Astrocyte (in vitro differentiated cells and primary cell): ENCODE results near the gene PRDM15. TPM values are rescaled to one million over a fixed set of nuclear protein-coding genes. Genes with fewer than 3 reads are reported as not detected.

ENCODE experiments used
- DNase-seq: peaks from one replicate; pipeline ENCODE4 v3.0.0-alpha.2; 2010; ENCODE audit warnings: low read depth
- FAIRE-seq: peaks from 2 replicates; lab custom pipeline; 2011; peaks lifted over from hg19 to GRCh38; lab: Jason Lieb, UNC
- H2AFZ ChIP-seq: 2 replicates; pipeline ENCODE4 v1.6.0; 2012; ENCODE audit warnings: low read depth, low read length, inconsistent platforms
- H3K27ac ChIP-seq: 2 replicates; pipeline ENCODE4 v1.5.1; 2011; ENCODE audit warnings: low read depth, low read length, inconsistent platforms
- H3K27me3 ChIP-seq: 2 replicates; pipeline ENCODE4 v1.6.0; 2011; ENCODE audit warnings: low read length, inconsistent platforms; ENCODE audit not compliant: insufficient read depth
- H3K36me3 ChIP-seq: 2 replicates; pipeline ENCODE4 v1.5.1; 2011; ENCODE audit warnings: low read length, inconsistent platforms; ENCODE audit not compliant: insufficient read depth
- H3K4me1 ChIP-seq: 2 replicates; pipeline ENCODE4 v1.5.1; 2011; ENCODE audit warnings: low read length, inconsistent platforms; ENCODE audit not compliant: insufficient read depth
- H3K4me2 ChIP-seq: 2 replicates; pipeline ENCODE4 v1.6.0; 2012; ENCODE audit warnings: low read length, inconsistent platforms
- H3K4me3 ChIP-seq: 2 replicates; pipeline ENCODE4 v1.5.1; 2011; ENCODE audit warnings: low read depth, mild to moderate bottlenecking, low read length, inconsistent platforms; ENCODE audit not compliant: insufficient read depth
- H3K79me2 ChIP-seq: 2 replicates; pipeline ENCODE4 v1.6.0; 2012; ENCODE audit warnings: mild to moderate bottlenecking, low read length, inconsistent platforms; ENCODE audit not compliant: insufficient read depth
- H3K9ac ChIP-seq: 2 replicates; pipeline ENCODE4 v1.6.0; 2012; ENCODE audit warnings: mild to moderate bottlenecking, low read length, inconsistent platforms
- H3K9me3 ChIP-seq: 2 replicates; pipeline ENCODE4 v1.5.1; 2012; ENCODE audit warnings: low read depth, mild to moderate bottlenecking, low read length, inconsistent platforms; ENCODE audit not compliant: insufficient read depth
- H4K20me1 ChIP-seq: 2 replicates; pipeline ENCODE4 v1.6.0; 2012; ENCODE audit warnings: low read length, inconsistent platforms; ENCODE audit not compliant: insufficient read depth
- H3K27ac Mint-ChIP-seq: one replicate; pipeline ENCODE4 v1.8.0; 2021; ENCODE audit warnings: mild to moderate bottlenecking, mixed read lengths; ENCODE audit not compliant: unreplicated experiment
- H3K27me3 Mint-ChIP-seq: one replicate; pipeline ENCODE4 v1.8.0; 2021; ENCODE audit warnings: low read depth, mixed read lengths; ENCODE audit not compliant: unreplicated experiment
- H3K36me3 Mint-ChIP-seq: one replicate; pipeline ENCODE4 v1.8.0; 2021; ENCODE audit warnings: low read depth, mixed read lengths; ENCODE audit not compliant: unreplicated experiment
- H3K4me1 Mint-ChIP-seq: one replicate; pipeline ENCODE4 v1.8.0; 2021; ENCODE audit warnings: low read depth, mixed read lengths; ENCODE audit not compliant: unreplicated experiment
- H3K4me3 Mint-ChIP-seq: one replicate; pipeline ENCODE4 v1.8.0; 2021; ENCODE audit warnings: mild to moderate bottlenecking, moderate library complexity, mixed read lengths; ENCODE audit not compliant: unreplicated experiment
- H3K9me3 Mint-ChIP-seq: one replicate; pipeline ENCODE4 v1.8.0; 2021; ENCODE audit warnings: mild to moderate bottlenecking, mixed read lengths; ENCODE audit not compliant: unreplicated experiment
- CTCF ChIP-seq: IDR thresholded peaks from 2 replicates; pipeline ENCODE4 v1.5.1; 2011; ENCODE audit warnings: low read depth, mild to moderate bottlenecking, inconsistent platforms, low read length, moderate library complexity; ENCODE audit not compliant: insufficient read depth
- EZH2 ChIP-seq: IDR thresholded peaks from 2 replicates; pipeline ENCODE4 v1.6.1; 2012; ENCODE audit warnings: mild to moderate bottlenecking, low read length, inconsistent platforms; ENCODE audit not compliant: insufficient read depth
- total RNA-seq: library from RNA; stranded (reverse); gene quantifications from 2 replicates; pipeline ENCODE4 v1.2.1, GENCODE V29; 2021

PRDM15 gene
- total RNA-seq, 1 donor from 2014 or later: 6.8 TPM

- no peaks in the 10 kb centered on the region for H3K4me1 Mint-ChIP-seq
- DNase-seq (no peak), FAIRE-seq (no peak)
- TF ChIP-seq EZH2 (no peak), CTCF (no peak)
- Histone ChIP-seq H3K27me3 (no peaks in the 10 kb centered on the region), H3K9ac (no peak overlapping the region), H3K9me3 (no peaks in the 10 kb centered on the region), H3K4me2 (no peak overlapping the region), H3K4me3 (no peak overlapping the region), H3K79me2 (no peaks in the 10 kb centered on the region), H2AFZ (no peak overlapping the region), H3K4me1 (no peaks in the 10 kb centered on the region), H4K20me1 (no peaks in the 10 kb centered on the region), H3K36me3 (no peaks in the 10 kb centered on the region), H3K27ac (no peak overlapping the region)
- H3K9me3 Mint-ChIP-seq: no peaks in the 10 kb centered on the region
- H3K27ac Mint-ChIP-seq: no peak overlapping the region
- peaks cover 1% of the 10 kb centered on the region for H3K27me3 Mint-ChIP-seq
- peaks cover 9% of the 10 kb centered on the region for H3K36me3 Mint-ChIP-seq
- H3K4me3 Mint-ChIP-seq: no peak overlapping the region
These were observed 61.0 kb downstream of the PRDM15 start for GRCh38 chr21:41817877-41818855.

GRCh38 chr21:41817228-41817627 lies 61.9 kb downstream of the PRDM15 start:
- H4K20me1 ChIP-seq: no peaks in the 10 kb centered on the region
- H3K9me3 ChIP-seq: no peaks in the 10 kb centered on the region
- Mint-ChIP-seq H3K27me3 (peaks cover 1% of the 10 kb centered on the region), H3K9me3 (no peaks in the 10 kb centered on the region), H3K36me3 (peaks cover 8% of the 10 kb centered on the region), H3K27ac (no peak overlapping the region), H3K4me1 (no peaks in the 10 kb centered on the region), H3K4me3 (no peak overlapping the region)
- no peak overlapping the region for H3K4me3 ChIP-seq
- H3K4me2 ChIP-seq: no peak overlapping the region
- FAIRE-seq (peak; percentile 84), DNase-seq (peak; percentile 47)
- no peaks in the 10 kb centered on the region for H3K36me3 ChIP-seq
- no peak overlapping the region for H3K9ac ChIP-seq
- no peaks in the 10 kb centered on the region for H3K4me1 ChIP-seq
- H2AFZ ChIP-seq: no peak overlapping the region
- H3K79me2 ChIP-seq: no peaks in the 10 kb centered on the region
- no peaks in the 10 kb centered on the region for H3K27me3 ChIP-seq
- TF ChIP-seq EZH2 (no peak), CTCF (peak; percentile 75)
- no peak overlapping the region for H3K27ac ChIP-seq
